B cell (primary cell): ENCODE data around the gene SEMA3A.

Experiments used
- EZH2 ChIP-seq: IDR thresholded peaks from 2 replicates; pipeline ENCODE4 v1.6.1; 2012; ENCODE audit warnings: borderline replicate concordance, low read depth, mild to moderate bottlenecking, moderate library complexity, low read length; ENCODE audit not compliant: insufficient read depth, poor library complexity, severe bottlenecking
- TF ChIP-seq, protein P1 (sequence below): fragments of 200-600 bp; IDR thresholded peaks from one replicate; pipeline ENCODE4 v1.8.0; 2022; ENCODE audit warnings: antibody characterized with exemption, mild to moderate bottlenecking

DNA sequence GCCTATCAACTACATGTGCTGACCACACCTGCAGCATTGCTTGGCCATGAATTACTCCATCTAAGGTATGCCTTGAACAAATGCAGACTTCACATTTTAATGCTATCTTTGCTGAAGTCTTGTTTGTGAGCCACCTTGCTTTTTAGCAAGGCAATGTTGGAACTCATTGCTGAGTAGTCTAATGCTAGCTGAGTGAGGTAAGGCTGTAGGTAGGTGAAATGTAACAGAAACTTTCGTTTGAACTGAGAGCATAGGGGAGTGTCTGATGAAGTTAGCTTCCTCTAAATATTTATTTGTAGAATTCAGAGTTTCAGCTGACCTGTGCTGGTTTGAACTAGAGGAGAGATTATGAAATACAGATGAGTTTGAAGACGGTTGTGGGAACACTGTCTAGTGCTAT lies 238.5 kb downstream of the SEMA3A start:
- TF ChIP-seq, protein P1, sequence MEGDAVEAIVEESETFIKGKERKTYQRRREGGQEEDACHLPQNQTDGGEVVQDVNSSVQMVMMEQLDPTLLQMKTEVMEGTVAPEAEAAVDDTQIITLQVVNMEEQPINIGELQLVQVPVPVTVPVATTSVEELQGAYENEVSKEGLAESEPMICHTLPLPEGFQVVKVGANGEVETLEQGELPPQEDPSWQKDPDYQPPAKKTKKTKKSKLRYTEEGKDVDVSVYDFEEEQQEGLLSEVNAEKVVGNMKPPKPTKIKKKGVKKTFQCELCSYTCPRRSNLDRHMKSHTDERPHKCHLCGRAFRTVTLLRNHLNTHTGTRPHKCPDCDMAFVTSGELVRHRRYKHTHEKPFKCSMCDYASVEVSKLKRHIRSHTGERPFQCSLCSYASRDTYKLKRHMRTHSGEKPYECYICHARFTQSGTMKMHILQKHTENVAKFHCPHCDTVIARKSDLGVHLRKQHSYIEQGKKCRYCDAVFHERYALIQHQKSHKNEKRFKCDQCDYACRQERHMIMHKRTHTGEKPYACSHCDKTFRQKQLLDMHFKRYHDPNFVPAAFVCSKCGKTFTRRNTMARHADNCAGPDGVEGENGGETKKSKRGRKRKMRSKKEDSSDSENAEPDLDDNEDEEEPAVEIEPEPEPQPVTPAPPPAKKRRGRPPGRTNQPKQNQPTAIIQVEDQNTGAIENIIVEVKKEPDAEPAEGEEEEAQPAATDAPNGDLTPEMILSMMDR = no peak
- no peak for TF ChIP-seq EZH2
